ENCODE results near the gene EPHA6.
"Not testable (repeated sequence)": the region's sequence is repeated elsewhere in the genome, so short reads cannot be mapped to it uniquely, and the experiment has no call there.

EPHA6 gene

GRCh38 chr3:96900566-96900965 lies 86.2 kb downstream of the EPHA6 start:
- no peak for DNase-seq (ENCODE audit: extremely low read depth in 1 of 2, low read depth in 1 of 2)

- no peak for DNase-seq (ENCODE audit: extremely low read depth in 1 of 2, low read depth in 1 of 2)
Measured at GRCh38 chr3:96915445-96915844, 101.1 kb downstream of the EPHA6 start.

DNA sequence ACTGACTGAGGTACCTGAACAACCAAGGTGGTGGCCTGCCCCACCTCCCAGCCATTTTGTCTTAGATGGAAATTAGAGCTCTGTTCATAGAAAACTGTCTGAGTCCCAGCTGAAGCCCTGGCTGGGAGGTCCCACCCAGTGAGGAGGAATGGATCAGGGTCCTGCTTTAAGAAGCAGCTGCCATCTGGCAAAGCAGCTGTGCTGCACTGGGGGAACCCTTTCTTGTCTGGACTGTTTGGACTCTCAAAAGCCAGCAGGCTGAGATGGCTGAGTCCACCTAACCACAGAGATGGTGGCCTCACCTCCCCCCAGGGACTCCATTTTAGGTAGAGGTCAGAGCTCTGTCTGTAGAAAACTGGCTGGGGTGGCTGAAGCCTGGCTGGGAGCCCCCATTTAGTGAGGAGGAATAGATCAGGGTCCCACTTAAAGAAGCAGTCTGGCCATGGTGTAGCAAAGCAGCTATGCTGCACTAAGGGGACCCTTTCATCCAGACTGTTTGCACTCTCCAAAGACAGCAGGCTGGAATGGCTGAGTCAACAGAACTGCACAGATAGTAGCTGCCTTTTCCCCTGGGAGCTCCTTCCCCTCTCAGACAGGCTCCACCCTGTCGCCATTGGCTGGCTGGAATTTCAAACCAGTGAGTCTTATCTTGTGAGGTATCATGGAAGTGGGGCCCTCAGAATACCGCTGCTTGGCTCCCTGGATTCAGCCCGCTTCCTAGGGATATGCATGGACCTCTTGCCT lies 116.9 kb downstream of the EPHA6 start:
- DNase-seq (ENCODE audit: extremely low read depth in 1 of 2, low read depth in 1 of 2), result no peak

DNA sequence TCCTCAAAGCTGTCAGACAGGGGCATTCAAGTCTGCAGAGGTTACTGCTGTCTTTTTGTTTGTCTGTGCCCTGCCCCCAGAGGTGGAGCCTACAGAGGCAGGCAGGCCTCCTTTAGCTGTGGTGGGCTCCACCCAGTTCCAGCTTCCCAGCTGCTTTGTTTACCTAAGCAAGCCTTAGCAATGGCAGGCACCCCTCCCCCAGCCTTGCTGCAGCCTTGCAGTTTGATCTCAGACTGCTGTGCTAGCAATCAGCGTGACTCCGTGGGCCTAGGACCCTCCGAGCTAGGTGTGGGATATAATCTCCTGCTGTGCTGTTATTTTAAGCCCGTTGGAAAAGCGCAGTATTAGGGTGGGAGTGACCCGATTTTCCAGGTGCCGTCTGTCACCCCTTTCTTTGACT lies 127.7 kb downstream of the EPHA6 start:
- not testable (repeated sequence) for DNase-seq (ENCODE audit: extremely low read depth in 1 of 2, low read depth in 1 of 2)

DNA sequence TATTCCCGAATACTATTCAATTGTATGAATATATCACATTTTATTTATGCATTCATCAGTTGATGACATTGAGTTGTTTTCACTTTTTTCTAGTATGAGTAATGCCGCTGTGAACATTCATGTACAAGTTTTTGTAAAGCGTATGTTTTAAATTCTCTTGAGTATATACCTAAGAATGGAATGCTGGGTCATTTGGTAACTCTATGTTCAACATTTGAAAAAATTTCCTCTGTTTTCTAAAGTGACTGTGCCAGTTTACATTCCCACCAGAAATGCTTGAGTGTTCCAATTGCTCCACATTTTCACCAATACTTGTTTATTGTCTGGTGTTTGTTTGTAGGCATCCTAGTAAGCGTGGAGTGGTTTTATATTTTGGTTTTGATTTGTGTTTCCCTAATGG lies 144.5 kb downstream of the EPHA6 start:
- no peak for DNase-seq (ENCODE audit: extremely low read depth in 1 of 2, low read depth in 1 of 2)

DNA sequence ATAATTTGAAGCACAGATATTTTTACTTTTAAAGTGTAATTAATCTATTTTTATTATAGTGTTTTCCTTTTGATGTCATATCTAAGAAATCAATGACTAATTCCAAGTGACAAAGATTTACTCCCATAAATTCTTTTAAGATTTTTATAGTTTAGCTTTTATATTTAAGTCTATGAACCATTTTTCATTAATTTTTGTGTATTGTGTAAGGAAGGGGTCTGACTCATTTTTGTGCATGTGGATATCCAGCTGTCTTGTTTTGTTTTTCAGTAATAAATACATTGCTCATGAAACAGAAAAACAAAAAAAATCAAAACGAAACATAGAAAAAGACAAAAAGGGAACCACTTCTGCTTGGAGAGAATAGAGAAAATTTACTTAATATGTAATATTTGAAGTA lies 145.1 kb downstream of the EPHA6 start:
- DNase-seq (ENCODE audit: extremely low read depth in 1 of 2, low read depth in 1 of 2), result no peak

- no peak for DNase-seq (ENCODE audit: extremely low read depth in 1 of 2, low read depth in 1 of 2)
Measured at GRCh38 chr3:96959901-96960641, 145.7 kb downstream of the EPHA6 start.

- no peak for DNase-seq (ENCODE audit: extremely low read depth in 1 of 2, low read depth in 1 of 2)
Measured at GRCh38 chr3:96960661-96961330, 146.4 kb downstream of the EPHA6 start.

GRCh38 chr3:96961576-96961975 lies 147.2 kb downstream of the EPHA6 start:
- DNase-seq (ENCODE audit: extremely low read depth in 1 of 2, low read depth in 1 of 2), result no peak

DNA sequence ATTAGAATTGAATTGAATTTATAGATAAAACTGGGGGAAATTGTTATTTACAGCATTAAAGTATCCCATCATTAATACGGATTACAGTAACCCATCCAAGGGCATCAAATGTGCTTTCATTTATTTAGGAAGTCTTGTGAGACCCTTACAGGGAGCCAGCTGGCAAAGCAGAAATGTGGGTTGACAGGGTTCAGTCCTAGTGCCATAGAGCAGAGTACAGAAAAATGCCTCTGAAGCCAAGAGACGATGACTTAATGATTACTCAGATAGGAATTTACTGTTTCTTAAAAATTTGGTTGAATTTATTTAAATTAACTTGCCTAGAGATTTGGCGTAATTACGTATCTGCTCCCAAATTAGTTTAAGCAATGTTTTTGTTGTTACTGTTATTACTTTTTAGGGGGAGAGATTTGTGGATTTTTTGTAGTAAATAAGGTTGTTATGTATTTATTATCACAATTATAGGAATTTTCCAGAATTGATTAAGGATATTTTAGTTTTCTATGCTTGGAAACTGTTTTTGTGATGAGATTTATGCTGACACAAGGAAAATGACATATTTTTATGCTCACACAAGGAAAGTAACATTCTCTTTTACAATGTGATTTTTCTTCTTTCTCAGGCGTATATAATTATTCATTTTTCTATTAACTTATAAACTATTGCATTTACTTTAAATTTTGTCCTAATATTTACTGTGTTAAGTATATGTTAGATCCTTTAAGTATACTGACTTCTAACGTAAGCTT lies 152.0 kb downstream of the EPHA6 start:
- DNase-seq (ENCODE audit: extremely low read depth in 1 of 2, low read depth in 1 of 2), result no peak

- DNase-seq (ENCODE audit: extremely low read depth in 1 of 2, low read depth in 1 of 2), result no peak
Measured at GRCh38 chr3:96970211-96970610, 155.8 kb downstream of the EPHA6 start.

DNA sequence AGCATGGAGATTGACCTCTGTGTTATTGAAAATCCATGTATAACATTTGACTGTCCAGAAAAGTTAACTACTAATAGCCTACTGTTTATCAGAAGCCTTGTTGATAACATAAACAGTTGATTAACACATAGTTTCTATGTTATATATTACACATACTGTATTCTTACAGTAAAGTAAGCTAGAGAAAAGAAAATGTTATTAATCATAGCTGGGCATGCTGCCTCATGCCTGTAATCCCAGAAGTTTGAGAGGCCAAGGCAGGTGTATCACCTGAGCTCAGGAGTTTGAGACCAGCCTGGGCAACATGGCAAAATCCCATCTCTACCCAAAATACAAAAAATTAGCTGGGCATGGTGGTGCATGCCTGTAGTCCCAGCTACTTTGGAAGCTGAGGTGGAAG lies 163.3 kb downstream of the EPHA6 start:
- no peak for DNase-seq (ENCODE audit: extremely low read depth in 1 of 2, low read depth in 1 of 2)

DNA sequence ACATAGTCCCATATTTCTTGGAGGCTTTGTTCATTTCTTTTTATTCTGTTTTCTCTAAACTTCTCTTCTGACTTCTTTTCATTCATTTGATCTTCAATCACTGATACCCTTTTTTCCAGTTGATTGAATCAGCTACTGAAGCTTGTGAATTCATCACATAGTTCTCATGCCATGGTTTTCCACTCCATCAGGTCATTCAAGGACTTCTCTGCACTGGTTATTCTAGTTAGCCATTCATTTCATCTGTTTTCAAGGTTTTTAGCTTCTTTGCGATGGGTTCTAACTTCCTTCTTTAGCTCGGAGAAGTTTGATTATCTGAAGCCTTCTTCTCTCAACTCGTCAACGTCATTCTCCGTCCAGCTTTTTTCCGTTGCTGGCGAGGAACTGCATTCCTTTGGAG lies 169.3 kb downstream of the EPHA6 start:
- DNase-seq (ENCODE audit: extremely low read depth in 1 of 2, low read depth in 1 of 2), result not testable (repeated sequence)

DNA sequence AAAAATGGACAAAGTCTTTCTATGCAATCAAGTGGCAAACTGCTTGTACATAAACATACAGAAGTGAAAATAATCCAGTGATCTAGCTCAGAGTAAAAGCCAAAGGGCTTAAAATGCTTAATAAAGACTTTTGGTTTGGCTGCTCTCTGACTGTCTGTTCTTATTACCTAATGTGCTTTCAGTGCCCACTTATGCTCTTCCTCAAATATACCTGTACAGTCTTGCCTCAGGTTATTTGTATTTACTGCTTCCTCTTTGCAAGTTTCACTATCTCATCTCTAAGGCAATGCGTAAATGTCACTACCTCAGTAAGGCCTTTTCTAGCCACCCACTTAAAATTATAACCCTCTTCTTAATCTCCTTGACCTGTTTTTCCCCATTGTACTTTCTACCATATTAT lies 171.8 kb downstream of the EPHA6 start:
- no peak for DNase-seq (ENCODE audit: extremely low read depth in 1 of 2, low read depth in 1 of 2)

- DNase-seq (ENCODE audit: extremely low read depth in 1 of 2, low read depth in 1 of 2), result no peak
Measured at GRCh38 chr3:96991231-96991630, 176.8 kb downstream of the EPHA6 start.

- no peak for DNase-seq (ENCODE audit: extremely low read depth in 1 of 2, low read depth in 1 of 2)
Measured at GRCh38 chr3:96991800-96992365, 177.5 kb downstream of the EPHA6 start.

GRCh38 chr3:96994988-96995387 lies 180.6 kb downstream of the EPHA6 start:
- no peak for DNase-seq (ENCODE audit: extremely low read depth in 1 of 2, low read depth in 1 of 2)

- DNase-seq (ENCODE audit: extremely low read depth in 1 of 2, low read depth in 1 of 2), result no peak
Measured at GRCh38 chr3:96996009-96996408, 181.6 kb downstream of the EPHA6 start.

- DNase-seq (ENCODE audit: extremely low read depth in 1 of 2, low read depth in 1 of 2), result no peak
Measured at GRCh38 chr3:97001611-97002010, 187.2 kb downstream of the EPHA6 start.

GRCh38 chr3:97009427-97010019 lies 195.1 kb downstream of the EPHA6 start:
- no peak for DNase-seq (ENCODE audit: extremely low read depth in 1 of 2, low read depth in 1 of 2)

Measured in activated CD8-positive, alpha-beta memory T cell treated with anti-CD3 and anti-CD28 coated beads for 1 hour (primary cell).